Endodermal cell (in vitro differentiated cells): Measurements from ENCODE around the gene CCDC78. TPM values are rescaled to one million over a fixed set of nuclear protein-coding genes. Genes with fewer than 3 reads are reported as not detected.

Experiments
- DNase-seq: peaks from one replicate; pipeline ENCODE4 v3.0.0-alpha.2; 2017
- H3K27ac ChIP-seq: 2 replicates; pipeline ENCODE4 v1.5.1; 2013; ENCODE audit warnings: mild to moderate bottlenecking, low read depth, low read length, moderate library complexity
- H3K27me3 ChIP-seq: 2 replicates; pipeline ENCODE4 v1.6.1; 2013; ENCODE audit warnings: mild to moderate bottlenecking, low read length, moderate library complexity; ENCODE audit not compliant: insufficient read depth, control insufficient read depth, poor library complexity, severe bottlenecking
- H3K36me3 ChIP-seq: 2 replicates; pipeline ENCODE4 v1.7.0; 2013; ENCODE audit warnings: mild to moderate bottlenecking, low read length, moderate library complexity; ENCODE audit not compliant: control insufficient read depth, insufficient read depth
- H3K4me1 ChIP-seq: one replicate; pipeline ENCODE4 v1.7.0; 2013; ENCODE audit warnings: low read length; ENCODE audit not compliant: control insufficient read depth, insufficient read depth
- H3K4me3 ChIP-seq: 2 replicates; pipeline ENCODE4 v1.5.1; 2013; ENCODE audit warnings: mild to moderate bottlenecking, low read length, moderate library complexity
- H3K9ac ChIP-seq: 2 replicates; pipeline ENCODE4 v1.6.1; 2013; ENCODE audit warnings: mild to moderate bottlenecking, low read length, moderate library complexity; ENCODE audit not compliant: poor library complexity, severe bottlenecking; ENCODE audit errors: extremely low read depth
- H3K9me3 ChIP-seq: 2 replicates; pipeline ENCODE4 v1.6.1; 2013; ENCODE audit warnings: mild to moderate bottlenecking, low read length, moderate library complexity; ENCODE audit not compliant: control insufficient read depth
- H3K27ac Mint-ChIP-seq: 2 replicates; pipeline ENCODE4 v1.8.0; 2020; ENCODE audit warnings: mixed read lengths
- H3K27me3 Mint-ChIP-seq: 2 replicates; pipeline ENCODE4 v1.8.0; 2021; ENCODE audit warnings: mild to moderate bottlenecking, mixed read lengths; ENCODE audit not compliant: insufficient read depth
- H3K36me3 Mint-ChIP-seq: 2 replicates; pipeline ENCODE4 v1.8.0; 2020; ENCODE audit warnings: low read depth, mixed read lengths
- H3K4me1 Mint-ChIP-seq: 2 replicates; pipeline ENCODE4 v1.8.0; 2020; ENCODE audit warnings: mixed read lengths
- H3K4me3 Mint-ChIP-seq: 2 replicates; pipeline ENCODE4 v1.8.0; 2020; ENCODE audit warnings: mild to moderate bottlenecking, moderate library complexity, mixed read lengths
- H3K9me3 Mint-ChIP-seq: 2 replicates; pipeline ENCODE4 v1.8.0; 2020; ENCODE audit warnings: mild to moderate bottlenecking, mixed read lengths
- CTCF ChIP-seq: fragments of 200-600 bp; sonication (generic); conservative IDR thresholded peaks from 2 replicates; pipeline ENCODE4 v1.5.0; 2021; ENCODE audit warnings: antibody characterized with exemption, mild to moderate bottlenecking
- WGBS, 2 experiments: methylation state at CpG; one replicate each; pipeline versions ENCODE4 v1.1.5 to v1.1.7; 2013; ENCODE audit warnings: missing lambda C conversion rate in 2 of 2, mixed read lengths in 1 of 2; ENCODE audit not compliant: insufficient coverage in 1 of 2, insufficient read length in 1 of 2; 5-methylcytosine and 5-hydroxymethylcytosine counted together
- microRNA-seq: library from miRNA; unstranded; fragments of <30 nt; microRNA quantifications from one replicate; pipeline ENCODE4 v1.2.0, GENCODE V29; 2020; ENCODE audit warnings: borderline microRNAs expressed
- total RNA-seq, 2 donors: library from RNA; stranded (reverse); fragmentation: NEBNext Ultra II Directional in 1 of 2; extraction: Animal tissue kit (Norgen Biotek cat#: 25700) in 1 of 2; gene quantifications; 2 replicates in 1 of 2; 3 replicates in 1 of 2; pipeline ENCODE4 v1.2.1, GENCODE V29; 2021

Gene CCDC78
- total RNA-seq, 2 donors from 2014 or later, result 6.5 to 8.1 TPM

- no peak overlapping the region for H3K4me3 Mint-ChIP-seq
Measured at GRCh38 chr16:673399-673991, 52.7 kb downstream of the CCDC78 start.

GRCh38 chr16:672851-673250 lies 53.4 kb downstream of the CCDC78 start:
- Mint-ChIP-seq H3K27ac (no peak overlapping the region), H3K9me3 (no peaks in the 10 kb centered on the region), H3K4me3 (no peak overlapping the region), H3K36me3 (peaks cover 16% of the 10 kb centered on the region), H3K27me3 (no peaks in the 10 kb centered on the region), H3K4me1 (peaks cover 6% of the 10 kb centered on the region)
- WGBS, 2 experiments, result 97 to 98% methylated on average over 20 to 21 of the region's 21 CpGs
- H3K9me3 ChIP-seq, result no peaks in the 10 kb centered on the region
- H3K4me1 ChIP-seq, result no peaks in the 10 kb centered on the region
- H3K9ac ChIP-seq, result no peak overlapping the region
- peaks cover 40% of the 10 kb centered on the region for H3K36me3 ChIP-seq
- no peak for TF ChIP-seq CTCF
- no peak overlapping the region for H3K27ac ChIP-seq
- DNase-seq, result no peak
- no peaks in the 10 kb centered on the region for H3K27me3 ChIP-seq
- no peak overlapping the region for H3K4me3 ChIP-seq

More at GRCh38 chr16:673399-673991, 52.7 kb downstream of the CCDC78 start:
- Histone ChIP-seq H3K9me3 (no peaks in the 10 kb centered on the region), H3K27me3 (no peaks in the 10 kb centered on the region), H3K27ac (no peak overlapping the region), H3K9ac (no peak overlapping the region), H3K36me3 (peaks cover 40% of the 10 kb centered on the region), H3K4me3 (no peak overlapping the region), H3K4me1 (no peaks in the 10 kb centered on the region)
- Mint-ChIP-seq H3K27me3 (no peaks in the 10 kb centered on the region), H3K4me1 (peaks cover 6% of the 10 kb centered on the region), H3K36me3 (peaks cover 16% of the 10 kb centered on the region), H3K9me3 (no peaks in the 10 kb centered on the region), H3K27ac (no peak overlapping the region)
- no peak for DNase-seq
- WGBS, 2 experiments, result 97% methylated on average over 10 to 18 of the region's 18 CpGs
- TF ChIP-seq CTCF, result no peak

Small RNA genes lying within 50 kb of the gene (microRNA-seq; reads per million reads assigned to microRNA genes)
- not detected for gene MIR662

Other genes starting within 250 kb of the CCDC78 start
- gene CAPN15, start 198.7 kb downstream of the CCDC78 start, total RNA-seq, result 10 to 100 TPM; 55.3 to 76.1 TPM
- under 1 TPM; 0.29 to 0.62 TPM for gene PRR35, start 166.0 kb downstream of the CCDC78 start, total RNA-seq
- 1 to 10 TPM; 1.1 TPM for gene NHLRC4, start 159.4 kb downstream of the CCDC78 start, total RNA-seq
- gene PIGQ, start 156.5 kb downstream of the CCDC78 start, total RNA-seq, result 100 to 1,000 TPM; 128 to 129 TPM
- 10 to 100 TPM; 21.3 to 25.9 TPM for gene RAB40C, start 136.4 kb downstream of the CCDC78 start, total RNA-seq
- 10 to 100 TPM in 1 of 2 donors, 1 to 10 TPM in 1; 7.7 to 11.6 TPM for gene WFIKKN1, start 95.5 kb downstream of the CCDC78 start, total RNA-seq
- gene METTL26, start 90.1 kb downstream of the CCDC78 start, total RNA-seq, result 10 to 100 TPM; 72.1 to 79.8 TPM
- gene MCRIP2, start 84.6 kb downstream of the CCDC78 start, total RNA-seq, result 10 to 100 TPM; 22.8 to 34.2 TPM
- gene WDR90, start 77.1 kb downstream of the CCDC78 start, total RNA-seq, result 100 to 1,000 TPM; 112 to 120 TPM
- gene RHOT2, start 58.3 kb downstream of the CCDC78 start, total RNA-seq, result 100 to 1,000 TPM; 180 to 193 TPM
- gene RHBDL1, start 50.8 kb downstream of the CCDC78 start, total RNA-seq, result 1 to 10 TPM; 3.7 to 5.1 TPM
- gene STUB1, start 46.0 kb downstream of the CCDC78 start, total RNA-seq, result 100 to 1,000 TPM; 105 to 124 TPM
- gene JMJD8, start 42.1 kb downstream of the CCDC78 start, total RNA-seq, result 10 to 100 TPM; 48.8 to 55.6 TPM
- gene WDR24, start 36.0 kb downstream of the CCDC78 start, total RNA-seq, result 10 to 100 TPM; 20.8 to 21.5 TPM
- gene FBXL16, start 20.6 kb downstream of the CCDC78 start, total RNA-seq, result 1 to 10 TPM in 1 of 2 donors, under 1 TPM in 1; 0.38 to 2.2 TPM
- gene METRN, start 11.3 kb downstream of the CCDC78 start, total RNA-seq, result 10 to 100 TPM; 33.4 to 38.5 TPM
- gene ANTKMT, start 5.3 kb downstream of the CCDC78 start, total RNA-seq, result 10 to 100 TPM; 36.9 to 40.6 TPM
- 10 to 100 TPM in 1 of 2 donors, 1 to 10 TPM in 1; 8.9 to 11.4 TPM for gene HAGHL, start 663 bp upstream of the CCDC78 start, total RNA-seq
- gene CIAO3, start 14.6 kb upstream of the CCDC78 start, total RNA-seq, result 10 to 100 TPM; 41.4 to 43.3 TPM
- under 1 TPM; 0.42 to 0.86 TPM for gene MSLN, start 34.3 kb upstream of the CCDC78 start, total RNA-seq
- gene RPUSD1, start 61.9 kb upstream of the CCDC78 start, total RNA-seq, result 10 to 100 TPM; 24.1 to 34.4 TPM
- 100 to 1,000 TPM; 158 to 169 TPM for gene CHTF18, start 62.2 kb upstream of the CCDC78 start, total RNA-seq
- gene GNG13, start 74.3 kb upstream of the CCDC78 start, total RNA-seq, result not detected
- 10 to 100 TPM; 13.7 to 15.1 TPM for gene LMF1, start 244.5 kb upstream of the CCDC78 start, total RNA-seq